HG03378 (cell line): Measurements from ENCODE around the gene CACNA1S.

Experiments
- ATAC-seq: cut with Tn5 transposase; IDR thresholded peaks from one replicate; pipeline ENCODE4 v1.9.1; 2021; ENCODE audit warnings: mild to moderate bottlenecking, moderate library complexity; ENCODE audit not compliant: unreplicated experiment

The CACNA1S gene

DNA sequence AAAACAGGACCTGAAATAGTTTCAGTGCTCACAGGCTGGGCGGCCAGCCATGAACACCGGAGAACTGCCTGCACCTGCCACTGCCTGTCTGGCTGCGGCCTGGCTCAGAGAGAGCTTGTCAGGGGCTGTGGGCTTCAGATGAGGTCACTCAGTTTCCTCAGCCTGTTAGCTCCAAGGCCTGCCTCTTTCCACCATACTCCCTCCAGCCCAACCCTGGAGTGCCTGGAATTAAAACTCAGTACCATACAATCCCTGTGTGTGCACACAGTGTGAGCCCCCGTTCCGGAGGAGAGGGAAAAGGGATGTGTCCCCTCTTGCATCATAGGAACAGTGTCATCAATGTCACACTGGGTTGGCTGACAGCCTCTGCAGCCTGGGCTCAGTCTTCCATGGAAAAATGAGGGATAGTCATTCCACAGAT is 16.2 kb downstream of the CACNA1S start:
- no peak for ATAC-seq

- no peak for ATAC-seq
Measured at GRCh38 chr1:201095581-201095980, 16.6 kb downstream of the CACNA1S start.

DNA sequence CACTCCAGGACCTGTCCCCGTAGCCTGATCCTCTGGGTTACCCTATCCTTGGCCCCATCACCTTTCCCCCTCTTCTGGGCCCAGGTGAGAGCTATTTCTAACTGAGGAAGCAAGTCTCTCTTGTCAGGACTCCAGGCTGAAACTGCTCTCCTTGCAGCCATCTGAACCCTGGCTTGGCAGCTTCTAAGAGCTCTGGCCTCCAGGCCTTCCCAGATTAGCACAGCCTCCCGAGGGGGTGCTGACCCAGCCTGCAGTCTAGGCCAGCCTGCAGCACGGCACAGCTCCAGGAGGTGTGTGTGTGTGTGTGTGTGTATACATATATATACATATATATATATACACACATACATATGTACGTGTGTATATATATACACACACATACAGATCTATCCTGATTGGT is 17.4 kb downstream of the CACNA1S start:
- no peak for ATAC-seq

- no peak for ATAC-seq
Measured at GRCh38 chr1:201093962-201094361, 18.3 kb downstream of the CACNA1S start.

GRCh38 chr1:201093561-201093960 is 18.7 kb downstream of the CACNA1S start:
- no peak for ATAC-seq

- ATAC-seq = no peak
Measured at GRCh38 chr1:201092738-201093137, 19.5 kb downstream of the CACNA1S start.

DNA sequence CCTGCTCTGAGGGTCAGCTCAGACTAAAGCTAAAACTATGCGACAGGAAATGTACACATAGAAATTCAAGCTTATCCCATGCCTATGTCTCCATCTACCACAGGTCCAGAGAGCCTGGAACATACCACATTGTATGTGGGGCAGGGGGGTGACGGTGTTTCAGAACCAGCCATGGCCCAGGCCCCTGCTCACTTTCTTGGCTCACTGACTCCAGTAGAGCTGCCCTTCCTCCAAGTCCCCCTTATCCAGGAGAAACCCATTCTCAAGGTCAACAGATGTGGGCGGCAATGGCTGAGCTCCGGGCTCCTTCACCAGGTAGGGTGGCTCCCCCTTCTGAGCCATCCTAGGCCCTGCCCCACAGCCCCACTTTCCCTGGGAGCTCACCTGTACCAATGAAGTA is 21.0 kb downstream of the CACNA1S start:
- no peak for ATAC-seq

DNA sequence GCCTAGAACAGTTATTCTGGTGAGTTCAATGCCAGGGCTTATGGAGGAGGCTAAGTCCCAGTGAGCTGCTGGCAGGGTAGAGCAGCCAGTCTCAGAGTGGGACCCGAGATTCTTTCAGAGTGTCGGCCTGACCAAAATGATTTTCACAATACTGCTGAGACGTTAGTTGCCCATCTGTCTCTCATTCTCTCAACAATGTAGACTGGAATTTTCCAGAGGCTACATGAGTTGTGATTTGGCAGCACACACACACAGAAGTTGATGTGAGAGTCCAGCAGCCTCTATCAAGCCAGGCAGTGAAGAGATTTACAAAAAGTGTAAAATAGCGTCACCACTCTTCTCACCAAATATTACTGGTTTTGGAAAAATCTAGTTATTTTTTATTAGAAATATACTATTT is 21.7 kb downstream of the CACNA1S start:
- ATAC-seq = no peak

DNA sequence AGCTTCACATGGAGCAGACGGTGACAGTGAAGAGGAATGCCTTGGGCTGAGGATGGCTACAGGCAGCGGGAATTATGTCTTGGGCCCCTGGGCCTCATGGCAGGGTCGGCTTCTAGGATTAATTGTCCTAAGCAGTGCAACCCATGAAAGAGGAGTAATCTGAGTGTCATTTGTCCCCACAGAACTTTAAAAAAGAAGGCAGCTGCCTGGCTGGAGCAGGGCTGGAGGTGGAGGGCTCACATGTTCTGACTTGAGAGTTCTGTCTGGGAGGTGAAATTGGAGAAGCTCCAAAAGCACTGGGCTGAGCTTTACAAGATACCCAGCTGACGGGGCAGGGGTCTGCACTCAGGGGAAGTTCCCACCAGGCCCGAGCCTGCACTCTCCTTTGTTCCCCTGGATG is 22.6 kb downstream of the CACNA1S start:
- no peak for ATAC-seq

GRCh38 chr1:201088901-201089525 is 23.2 kb downstream of the CACNA1S start:
- no peak for ATAC-seq

GRCh38 chr1:201088395-201088794 is 23.8 kb downstream of the CACNA1S start:
- no peak for ATAC-seq

GRCh38 chr1:201085902-201086735 is 26.1 kb downstream of the CACNA1S start:
- ATAC-seq = no peak

- no peak for ATAC-seq
Measured at GRCh38 chr1:201084295-201084694, 27.9 kb downstream of the CACNA1S start.

GRCh38 chr1:201083741-201084140 is 28.5 kb downstream of the CACNA1S start:
- ATAC-seq = no peak

DNA sequence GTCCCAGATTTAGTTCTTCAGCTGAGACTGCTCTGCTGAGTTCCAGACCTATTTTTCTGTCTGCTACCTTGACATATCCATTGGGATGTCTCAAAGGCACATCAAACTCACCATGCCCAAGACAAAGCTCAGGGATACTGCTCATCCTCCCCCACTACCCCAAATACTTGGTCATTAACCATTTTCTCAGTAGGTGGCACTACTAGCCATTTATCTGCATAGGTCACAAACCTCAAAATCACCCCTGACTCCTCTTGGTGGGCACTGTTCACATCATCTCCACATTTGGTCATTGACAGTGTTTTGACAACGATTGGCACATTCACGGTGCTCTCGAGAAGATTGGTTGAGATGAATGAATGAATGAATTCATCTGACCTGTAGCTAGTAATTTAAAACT is 32.1 kb downstream of the CACNA1S start:
- no peak for ATAC-seq

DNA sequence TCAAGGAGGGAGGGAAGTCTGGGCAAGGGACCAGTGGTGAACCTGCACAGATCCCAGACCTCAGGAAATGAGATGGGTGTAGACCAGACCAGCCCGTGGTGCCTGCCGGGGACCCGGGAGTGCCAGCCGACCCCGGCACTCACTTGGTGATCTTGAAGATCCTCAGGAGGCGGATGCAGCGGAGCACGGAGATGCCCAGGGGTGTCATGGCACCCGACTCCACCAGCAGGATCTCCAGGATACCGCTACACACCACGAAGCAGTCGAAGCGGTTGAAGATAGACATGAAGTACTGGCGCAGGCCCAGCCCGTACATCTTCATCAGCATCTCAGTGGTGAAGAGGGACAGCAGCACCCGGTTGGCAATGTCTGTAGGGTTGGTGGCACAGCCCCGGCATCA is 34.5 kb downstream of the CACNA1S start:
- no peak for ATAC-seq

GRCh38 chr1:201077116-201077515 is 35.1 kb downstream of the CACNA1S start:
- ATAC-seq = no peak

- ATAC-seq = no peak
Measured at GRCh38 chr1:201076092-201076491, 36.1 kb downstream of the CACNA1S start.

DNA sequence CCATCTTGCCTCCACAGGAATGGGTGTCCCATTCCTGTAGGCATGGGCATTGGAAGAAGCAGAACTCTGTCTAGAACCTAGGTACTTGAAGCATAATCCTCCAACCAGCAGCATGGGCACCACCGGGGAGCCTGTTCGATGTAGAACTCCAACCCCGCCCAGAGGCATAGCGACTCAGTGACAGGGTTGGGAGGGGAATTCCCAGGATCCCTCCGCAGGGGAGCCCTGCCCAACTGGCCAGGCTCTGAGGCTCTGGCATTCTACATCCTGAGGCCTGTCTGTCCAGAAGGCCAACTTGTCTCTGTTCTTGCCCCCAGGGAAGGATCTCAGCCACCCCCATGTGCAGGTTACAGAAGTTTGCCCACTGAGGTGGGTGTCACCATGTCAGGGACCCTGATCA is 38.2 kb downstream of the CACNA1S start:
- no peak for ATAC-seq

GRCh38 chr1:201072922-201073321 is 39.3 kb downstream of the CACNA1S start:
- no peak for ATAC-seq

DNA sequence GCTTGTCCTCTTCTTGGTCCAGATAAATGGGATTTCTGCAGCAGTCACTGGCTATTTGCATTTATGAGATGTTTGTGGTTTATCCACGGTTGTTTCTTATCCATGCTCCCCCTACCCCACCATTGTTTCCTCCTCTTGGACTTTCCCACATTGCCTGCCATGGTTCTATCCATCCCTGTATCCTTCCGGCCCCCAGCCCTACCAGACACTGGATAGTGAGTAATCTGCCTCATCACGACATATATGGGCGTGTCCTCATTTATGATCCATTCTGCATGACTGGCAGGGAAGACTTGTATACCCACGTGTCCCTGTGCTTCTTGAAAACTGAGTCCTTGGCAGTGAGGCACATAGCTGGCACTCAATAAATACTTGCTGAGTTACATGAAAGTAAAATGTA is 40.1 kb downstream of the CACNA1S start:
- ATAC-seq = no peak

GRCh38 chr1:201069636-201070035 is 42.6 kb downstream of the CACNA1S start:
- no peak for ATAC-seq

- ATAC-seq = no peak
Measured at GRCh38 chr1:201068976-201069375, 43.2 kb downstream of the CACNA1S start.
